ENCODE data around the gene SNX20. TPM values are rescaled to one million over a fixed set of nuclear protein-coding genes. Genes with fewer than 3 reads are reported as not detected.

Gene SNX20
- total RNA-seq, 1 experiment from 2014 or later = not detected

GRCh38 chr16:50705436-50706110 lies 24.5 kb upstream of the SNX20 start:
- no peak for DNase-seq (ENCODE audit: low read depth)

- no peak for DNase-seq (ENCODE audit: low read depth)
Observed at GRCh38 chr16:50704245-50704644, 23.1 kb upstream of the SNX20 start.

GRCh38 chr16:50702725-50703124 lies 21.6 kb upstream of the SNX20 start:
- DNase-seq (ENCODE audit: low read depth) = peak; percentile 33

- DNase-seq (ENCODE audit: low read depth) = peak; percentile 39
Observed at GRCh38 chr16:50699326-50700159, 18.4 kb upstream of the SNX20 start.

GRCh38 chr16:50697881-50698767 lies 17.0 kb upstream of the SNX20 start:
- peak; percentile 69 for DNase-seq (ENCODE audit: low read depth)

GRCh38 chr16:50697421-50697715 lies 16.3 kb upstream of the SNX20 start:
- no peak for DNase-seq (ENCODE audit: low read depth)

GRCh38 chr16:50696575-50697420 lies 15.7 kb upstream of the SNX20 start:
- peak; percentile 81 for DNase-seq (ENCODE audit: low read depth)

GRCh38 chr16:50696126-50696525 lies 15.0 kb upstream of the SNX20 start:
- DNase-seq (ENCODE audit: low read depth) = no peak

GRCh38 chr16:50695017-50696000 lies 14.2 kb upstream of the SNX20 start:
- no peak for DNase-seq (ENCODE audit: low read depth)

GRCh38 chr16:50694206-50694605 lies 13.1 kb upstream of the SNX20 start:
- no peak for DNase-seq (ENCODE audit: low read depth)

GRCh38 chr16:50692999-50693781 lies 12.1 kb upstream of the SNX20 start, which contains the start of gene NOD2:
NOD2 (plus strand) TSS chr16:50693606; CDS start chr16:50699496, 5,890 bp downstream.
- peak; percentile 12 for DNase-seq (ENCODE audit: low read depth)

GRCh38 chr16:50692644-50692998 lies 11.5 kb upstream of the SNX20 start:
- DNase-seq (ENCODE audit: low read depth) = no peak

- DNase-seq (ENCODE audit: low read depth) = no peak
Observed at GRCh38 chr16:50690177-50690576, 9.1 kb upstream of the SNX20 start.

GRCh38 chr16:50688867-50689266 lies 7.8 kb upstream of the SNX20 start:
- DNase-seq (ENCODE audit: low read depth) = no peak

- no peak for DNase-seq (ENCODE audit: low read depth)
Observed at GRCh38 chr16:50688083-50688482, 7.0 kb upstream of the SNX20 start.

GRCh38 chr16:50685462-50686063 lies 4.5 kb upstream of the SNX20 start:
- no peak for DNase-seq (ENCODE audit: low read depth)

GRCh38 chr16:50684823-50685461 lies 3.8 kb upstream of the SNX20 start:
- no peak for DNase-seq (ENCODE audit: low read depth)

GRCh38 chr16:50683689-50684374 lies 2.7 kb upstream of the SNX20 start:
- DNase-seq (ENCODE audit: low read depth) = no peak

Measured in Daoy (cell line).